GM12878 (cell line): ENCODE measurements around the gene NECAB3. TPM values are rescaled to one million over a fixed set of nuclear protein-coding genes. Genes with fewer than 3 reads are reported as not detected.

Experiments used
- BACH1 ChIP-seq: fragments of 450-650 bp; IDR thresholded peaks from 2 replicates; pipeline ENCODE4 v1.6.1; 2017; ENCODE audit warnings: mild to moderate bottlenecking, borderline replicate concordance
- BCL3 ChIP-seq: IDR thresholded peaks from 2 replicates; pipeline ENCODE4 v1.6.1; 2011; ENCODE audit warnings: borderline replicate concordance, low read depth, mild to moderate bottlenecking, moderate library complexity, low read length; ENCODE audit not compliant: insufficient read depth, poor library complexity, severe bottlenecking
- BHLHE40 ChIP-seq, 2 experiments: fragments of 450-650 bp in 1 of 2; IDR thresholded peaks; 2 replicates each; pipeline ENCODE4 v1.6.1; 2011 to 2017; ENCODE audit warnings: low read depth in 2 of 2, borderline replicate concordance in 1 of 2, improper control_type of control experiment in 1 of 2, low read length in 1 of 2, mild to moderate bottlenecking in 1 of 2
- CBX5 ChIP-seq: sonication (generic); IDR thresholded peaks from 2 replicates; pipeline ENCODE4 v1.6.1; 2016; ENCODE audit warnings: low read depth, moderate library complexity, mild to moderate bottlenecking, inconsistent platforms
- CEBPZ ChIP-seq: fragments of 150-350 bp; IDR thresholded peaks from 2 replicates; pipeline ENCODE4 v1.6.1; 2016; ENCODE audit warnings: low read depth, low read length
- CREM ChIP-seq: IDR thresholded peaks from 2 replicates; pipeline ENCODE4 v1.6.1; 2014; ENCODE audit warnings: antibody characterized with exemption, low read depth
- DPF2 ChIP-seq: fragments of 450-650 bp; IDR thresholded peaks from 2 replicates; pipeline ENCODE4 v1.6.1; 2017; ENCODE audit warnings: mild to moderate bottlenecking
- EP300 ChIP-seq, 2 experiments: fragments of 150-350 bp in 1 of 2; IDR thresholded peaks; 2 replicates each; pipeline ENCODE4 v1.6.1; 2011 to 2012; ENCODE audit warnings: low read depth in 2 of 2, low read length in 2 of 2, borderline replicate concordance in 1 of 2, improper control_type of control experiment in 1 of 2, inconsistent platforms in 1 of 2; ENCODE audit not compliant: control insufficient read depth in 1 of 2
- HCFC1 ChIP-seq: fragments of 150-350 bp; IDR thresholded peaks from 2 replicates; pipeline ENCODE4 v1.6.1; 2014; ENCODE audit warnings: low read length
- HSF1 ChIP-seq: fragments of 150-350 bp; IDR thresholded peaks from 2 replicates; pipeline ENCODE4 v1.6.1; 2014; ENCODE audit warnings: mild to moderate bottlenecking, low read depth, low read length
- LARP7 ChIP-seq: fragments of 450-650 bp; IDR thresholded peaks from 2 replicates; pipeline ENCODE4 v1.6.1; 2017; ENCODE audit warnings: mild to moderate bottlenecking
- MTA3 ChIP-seq: IDR thresholded peaks from 2 replicates; pipeline ENCODE4 v1.6.1; 2012; ENCODE audit warnings: low read length, inconsistent platforms, borderline replicate concordance
- MYC ChIP-seq: IDR thresholded peaks from 2 replicates; pipeline ENCODE4 v1.6.1; 2011; ENCODE audit warnings: mild to moderate bottlenecking, low read length, moderate library complexity, inconsistent platforms; ENCODE audit not compliant: insufficient read depth, insufficient replicate concordance, insufficient read length, severe bottlenecking
- NKRF ChIP-seq: fragments of 450-650 bp; conservative IDR thresholded peaks from 2 replicates; pipeline ENCODE4 v1.6.1; 2017; ENCODE audit warnings: mild to moderate bottlenecking, moderate library complexity
- POLR2A ChIP-seq: IDR thresholded peaks from 2 replicates; pipeline ENCODE4 v1.6.1; 2011; ENCODE audit warnings: low read depth, mild to moderate bottlenecking, low read length
- SMARCA5 ChIP-seq: fragments of 450-650 bp; IDR thresholded peaks from 2 replicates; pipeline ENCODE4 v1.6.1; 2017; ENCODE audit warnings: mild to moderate bottlenecking
- SRF ChIP-seq, 2 experiments: IDR thresholded peaks; 2 replicates each; pipeline ENCODE4 v1.6.1; 2011; ENCODE audit warnings: low read depth in 2 of 2, low read length in 2 of 2, mild to moderate bottlenecking in 1 of 2, moderate library complexity in 1 of 2
- WRNIP1 ChIP-seq: IDR thresholded peaks from 2 replicates; pipeline ENCODE4 v1.6.1; 2011; ENCODE audit warnings: low read depth, low read length, improper control_type of control experiment, borderline replicate concordance
- polyA plus RNA-seq, 11 experiments: library from polyadenylated mRNA; depleted of rRNA in 4 of 11; unstranded in 6 of 11; stranded (reverse) in 5 of 11; fragments of >200 nt; fragmentation: Nextera tagmentation in 4 of 11; fragmentation: Illumina TruSeq in 1 of 11; extraction: Ambion mirVana in 4 of 11; extraction: Trizol in 1 of 11; gene quantifications; 1 replicate in 1 of 11; 2 replicates in 10 of 11; pipeline versions ENCODE4 v1.2.1 to v1.2.3, GENCODE V29; 2011 to 2016; ENCODE audit warnings: inconsistent platforms in 2 of 11, missing spikeins in 2 of 11, low read depth in 1 of 11
- total RNA-seq, 4 experiments: library from RNA; depleted of rRNA in 3 of 4; stranded (reverse); fragments of >200 nt in 3 of 4; fragmentation: Illumina TruSeq in 1 of 4; extraction: Trizol in 1 of 4; gene quantifications; 2 replicates each; pipeline versions ENCODE4 v1.2.1 to v1.2.3, GENCODE V29; 2013 to 2021

The NECAB3 gene
- total and polyA plus RNA-seq, 10 of the 15 experiments (the other 5 are each of a cell fraction or from before 2014, with no cell fraction given) = 0.21 to 17.0 (median 7.2) TPM

GRCh38 chr20:33674294-33675135 lies at the start of gene NECAB3 (continued):
- TF ChIP-seq CEBPZ = no peak
- TF ChIP-seq EP300 (IDR thresholded peaks at IDR 0.05; ENCODE audit: borderline replicate concordance in 1 of 2, control insufficient read depth in 1 of 2, low read depth in 2 of 2, low read length in 2 of 2) = no peak
- TF ChIP-seq HSF1 = no peak
- peak; percentile 85; the same call in 1 of the 2 replicates for TF ChIP-seq SMARCA5
- peak; percentile 67 for TF ChIP-seq BACH1
- TF ChIP-seq BCL3 = peak; percentile 82
- TF ChIP-seq MTA3 = 0 out of 2 replicates have a peak, but pooled peaks have one; percentile 58
- 0 out of 2 replicates have a peak, but pooled peaks have one; percentile 49 for TF ChIP-seq DPF2
- TF ChIP-seq NKRF = 0 out of 2 replicates have a peak, but pooled peaks have one; percentile 45
- TF ChIP-seq BHLHE40 (IDR thresholded peaks at IDR 0.05; ENCODE audit: borderline replicate concordance in 1 of 2, low read depth in 2 of 2, low read length in 1 of 2) = peak in 1 of 2 experiments; percentile 43; a peak in 1 of 4 replicates
- 0 out of 2 replicates have a peak, but pooled peaks have one; percentile 32 for TF ChIP-seq LARP7
- TF ChIP-seq WRNIP1 = no peak
- TF ChIP-seq CBX5 = no peak
- no peak for TF ChIP-seq HCFC1
- no peak for TF ChIP-seq CREM
- TF ChIP-seq POLR2A = peak; percentile 56
- TF ChIP-seq SRF (IDR thresholded peaks at IDR 0.05; ENCODE audit: low read depth in 2 of 2, low read length in 2 of 2) = 0 out of 4 replicates have a peak, but pooled peaks of 1 of the 2 experiments have one; percentile 35
- TF ChIP-seq MYC = no peak
